ENCODE results near the gene IL5. TPM values are rescaled to one million over a fixed set of nuclear protein-coding genes. Genes with fewer than 3 reads are reported as not detected.
"Not testable (repeated sequence)": the region's sequence is repeated elsewhere in the genome, so short reads cannot be mapped to it uniquely, and the experiment has no call there.

Gene IL5
- total RNA-seq, 2 experiments from 2014 or later = not detected

GRCh38 chr5:132513618-132514336 lies 29.5 kb downstream of the IL5 start:
- H4K20me1 ChIP-seq (ENCODE audit: insufficient read depth, low read length); intact Hi-C loops (cut with micrococcal nuclease; ENCODE audit: unreplicated experiment); H3K9me3 ChIP-seq (ENCODE audit: low read length); H3K4me1 ChIP-seq (ENCODE audit: insufficient read depth, low read length, poor library complexity, severe bottlenecking); DNase-seq (ENCODE audit: low spot score); H3K27ac ChIP-seq (ENCODE audit: low read depth, low read length, poor library complexity, severe bottlenecking); H3K36me3 ChIP-seq (ENCODE audit: insufficient read depth, low read length); H3K9me2 ChIP-seq (ENCODE audit: insufficient read depth, low read length); POLR2A ChIA-PET; H2AFZ ChIP-seq (ENCODE audit: low read length); H3K4me3 ChIP-seq (ENCODE audit: low read depth, low read length, poor library complexity, severe bottlenecking); H3K4me2 ChIP-seq (ENCODE audit: low read length); H3K79me2 ChIP-seq (ENCODE audit: insufficient read depth, low read depth, low read length); CTCF ChIA-PET (ENCODE audit: unreplicated experiment); BruUV-seq (replicated peaks): not testable (repeated sequence)

GRCh38 chr5:132510076-132510475 lies 33.2 kb downstream of the IL5 start:
- DNase-seq (ENCODE audit: low spot score) = no peak
- no peaks in the 10 kb centered on the region for H4K20me1 ChIP-seq (ENCODE audit: insufficient read depth, low read length)
- no TSS peak for BruUV-seq (replicated peaks)
- POLR2A ChIA-PET = interaction anchor here (0.5 to 1.5 kb wide), 5 partner anchors 12 to 1719 kb away, joined by 4 to 5 read pairs (median 4); no protein-coding TSS in a partner anchor
- CTCF ChIA-PET (ENCODE audit: unreplicated experiment) = interaction anchor here (0.5 to 1.2 kb wide), 3 partner anchors 9 to 454 kb away, joined by 3 to 4 read pairs (median 3); partner anchors contain the start of gene AFF4
- H2AFZ ChIP-seq (ENCODE audit: low read length) = no peak overlapping the region
- H3K27ac ChIP-seq (ENCODE audit: low read depth, low read length, poor library complexity, severe bottlenecking) = no peak overlapping the region
- H3K4me3 ChIP-seq (ENCODE audit: low read depth, low read length, poor library complexity, severe bottlenecking) = no peak overlapping the region
- H3K4me2 ChIP-seq (ENCODE audit: low read length) = no peak overlapping the region
- H3K9me3 ChIP-seq (ENCODE audit: low read length) = 0 out of 2 replicates have a peak, but pooled peaks cover 4% of the 10 kb centered on the region
- H3K9me2 ChIP-seq (ENCODE audit: insufficient read depth, low read length) = no peaks in the 10 kb centered on the region
- no peaks in the 10 kb centered on the region for H3K79me2 ChIP-seq (ENCODE audit: insufficient read depth, low read depth, low read length)
- TF ChIP-seq, protein P1, sequence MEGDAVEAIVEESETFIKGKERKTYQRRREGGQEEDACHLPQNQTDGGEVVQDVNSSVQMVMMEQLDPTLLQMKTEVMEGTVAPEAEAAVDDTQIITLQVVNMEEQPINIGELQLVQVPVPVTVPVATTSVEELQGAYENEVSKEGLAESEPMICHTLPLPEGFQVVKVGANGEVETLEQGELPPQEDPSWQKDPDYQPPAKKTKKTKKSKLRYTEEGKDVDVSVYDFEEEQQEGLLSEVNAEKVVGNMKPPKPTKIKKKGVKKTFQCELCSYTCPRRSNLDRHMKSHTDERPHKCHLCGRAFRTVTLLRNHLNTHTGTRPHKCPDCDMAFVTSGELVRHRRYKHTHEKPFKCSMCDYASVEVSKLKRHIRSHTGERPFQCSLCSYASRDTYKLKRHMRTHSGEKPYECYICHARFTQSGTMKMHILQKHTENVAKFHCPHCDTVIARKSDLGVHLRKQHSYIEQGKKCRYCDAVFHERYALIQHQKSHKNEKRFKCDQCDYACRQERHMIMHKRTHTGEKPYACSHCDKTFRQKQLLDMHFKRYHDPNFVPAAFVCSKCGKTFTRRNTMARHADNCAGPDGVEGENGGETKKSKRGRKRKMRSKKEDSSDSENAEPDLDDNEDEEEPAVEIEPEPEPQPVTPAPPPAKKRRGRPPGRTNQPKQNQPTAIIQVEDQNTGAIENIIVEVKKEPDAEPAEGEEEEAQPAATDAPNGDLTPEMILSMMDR (conservative IDR thresholded peaks at IDR 0.05; ENCODE audit: low read length) = no peak
- no peak for TF ChIP-seq EZH2phosphoT487 (IDR thresholded peaks at IDR 0.05; ENCODE audit: borderline replicate concordance, low read depth, low read length)
- intact Hi-C loops (cut with micrococcal nuclease; ENCODE audit: unreplicated experiment) = no loop called here
- no peaks in the 10 kb centered on the region for H3K4me1 ChIP-seq (ENCODE audit: insufficient read depth, low read length, poor library complexity, severe bottlenecking)
- no peaks in the 10 kb centered on the region for H3K36me3 ChIP-seq (ENCODE audit: insufficient read depth, low read length)

DNA sequence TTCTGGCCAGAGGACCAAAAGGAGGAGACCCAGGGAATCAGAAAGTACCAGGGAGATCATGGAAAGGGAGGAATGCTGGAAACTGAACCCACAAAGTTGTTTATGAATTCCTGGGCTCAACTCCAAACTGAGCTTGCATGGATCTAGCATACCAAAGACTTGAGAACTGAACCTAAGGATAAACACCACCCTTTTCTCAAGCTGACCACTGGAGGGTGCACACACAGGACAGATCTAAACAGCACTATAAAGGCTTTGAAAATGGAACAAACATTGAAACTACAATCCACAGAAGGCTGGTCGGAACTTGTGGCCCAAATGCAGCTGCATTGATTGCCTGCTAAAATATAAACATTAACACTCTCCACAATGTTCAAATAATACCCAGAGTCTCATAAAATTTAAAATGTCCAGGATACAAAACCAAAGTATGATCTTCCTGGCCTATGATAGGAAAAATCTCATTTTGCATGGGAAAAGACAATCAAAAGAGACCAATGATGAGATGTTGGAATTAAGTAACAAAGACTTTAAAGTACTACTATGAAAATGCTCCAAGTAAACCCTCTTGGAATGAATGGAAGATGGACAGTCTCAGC lies 37.1 kb downstream of the IL5 start:
- TF ChIP-seq EZH2phosphoT487 (IDR thresholded peaks at IDR 0.05; ENCODE audit: borderline replicate concordance, low read depth, low read length) = no peak
- TF ChIP-seq, protein P1 (conservative IDR thresholded peaks at IDR 0.05; ENCODE audit: low read length) = peak; percentile 83
- H3K79me2 ChIP-seq (ENCODE audit: insufficient read depth, low read depth, low read length) = no peaks in the 10 kb centered on the region
- no peak overlapping the region for H3K4me3 ChIP-seq (ENCODE audit: low read depth, low read length, poor library complexity, severe bottlenecking)
- no peak overlapping the region for H3K4me2 ChIP-seq (ENCODE audit: low read length)
- no peak overlapping the region for H3K27ac ChIP-seq (ENCODE audit: low read depth, low read length, poor library complexity, severe bottlenecking)
- CTCF ChIA-PET (ENCODE audit: unreplicated experiment) = interaction anchor here (0.6 to 1.1 kb wide), 2 partner anchors 40 to 120 kb away, joined by 3 to 5 read pairs; no protein-coding TSS in a partner anchor
- H3K36me3 ChIP-seq (ENCODE audit: insufficient read depth, low read length) = no peaks in the 10 kb centered on the region
- H3K9me3 ChIP-seq (ENCODE audit: low read length) = no peaks in the 10 kb centered on the region
- intact Hi-C loops (cut with micrococcal nuclease; ENCODE audit: unreplicated experiment) = no loop called here
- no peaks in the 10 kb centered on the region for H3K9me2 ChIP-seq (ENCODE audit: insufficient read depth, low read length)
- H2AFZ ChIP-seq (ENCODE audit: low read length) = no peak overlapping the region
- DNase-seq (ENCODE audit: low spot score) = peak; percentile 62
- POLR2A ChIA-PET = interaction anchor here (0.6 to 1.0 kb wide), 4 partner anchors 9 to 91 kb away, joined by 3 to 4 read pairs (median 3); partner anchors contain the start of gene IRF1
- H3K4me1 ChIP-seq (ENCODE audit: insufficient read depth, low read length, poor library complexity, severe bottlenecking) = peaks cover 6% of the 10 kb centered on the region
- no peaks in the 10 kb centered on the region for H4K20me1 ChIP-seq (ENCODE audit: insufficient read depth, low read length)
- BruUV-seq (replicated peaks) = no TSS peak
